ENCODE results near the gene MAGI1.

Gene MAGI1

DNA sequence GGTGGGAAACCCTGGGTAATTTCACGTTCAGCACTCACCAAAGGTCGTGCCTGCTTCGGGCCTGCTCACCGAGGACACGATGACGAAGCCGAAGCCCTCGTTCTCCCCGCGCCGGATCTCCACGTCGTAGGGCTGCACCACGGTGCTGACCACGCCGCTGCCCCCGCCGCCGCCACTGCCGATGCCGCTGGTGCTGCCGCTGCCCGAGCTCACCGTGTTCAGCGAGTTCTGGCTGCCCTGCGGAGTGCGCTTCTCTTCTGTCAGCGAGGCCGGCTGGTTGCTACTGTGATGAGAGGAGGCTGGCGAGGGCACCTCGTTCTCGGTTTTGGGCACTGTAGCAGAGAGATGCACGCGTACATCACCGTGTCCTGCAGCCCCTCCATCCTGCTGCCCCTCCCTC, 659.5 kb downstream of the MAGI1 start:
- DNase-seq: no peak

DNA sequence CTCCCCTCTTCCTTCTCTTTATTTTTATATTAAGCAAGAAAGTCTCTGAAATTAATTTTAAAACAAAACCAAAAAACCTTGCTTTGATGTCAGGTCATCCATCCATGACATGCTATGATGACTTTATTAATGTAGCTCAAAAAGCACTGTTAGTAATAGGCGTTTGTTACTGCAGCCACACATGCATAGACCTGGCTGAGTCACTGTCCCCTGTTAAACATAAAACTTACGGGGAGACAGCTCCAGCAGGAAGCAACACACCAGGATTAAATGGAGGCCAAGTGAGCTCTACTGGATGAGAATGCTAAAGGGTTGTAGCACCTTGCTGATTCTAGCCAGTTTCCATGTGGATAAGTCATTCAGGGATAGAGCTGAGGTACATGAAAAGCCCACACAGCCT, 661.1 kb downstream of the MAGI1 start:
- no peak for DNase-seq

DNA sequence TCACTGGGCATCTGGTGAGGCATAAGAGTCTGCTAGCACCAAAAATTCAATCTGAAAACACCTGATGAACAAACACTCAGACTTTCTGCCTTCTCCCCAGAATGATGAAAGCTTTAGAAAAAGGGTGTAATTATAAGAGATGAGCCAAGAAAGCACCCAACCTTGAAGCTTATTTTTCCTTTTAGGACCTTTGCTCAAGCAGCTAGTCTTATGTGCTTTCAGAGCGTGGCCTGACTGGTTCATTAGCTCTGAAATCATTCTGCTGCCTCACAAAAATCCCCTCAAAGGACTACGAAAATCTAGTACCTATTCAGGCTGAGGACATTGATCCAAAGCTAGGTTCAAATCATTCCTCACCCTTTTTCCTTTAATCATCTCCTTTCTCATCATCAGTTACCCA, 662.3 kb downstream of the MAGI1 start:
- DNase-seq: no peak

DNA sequence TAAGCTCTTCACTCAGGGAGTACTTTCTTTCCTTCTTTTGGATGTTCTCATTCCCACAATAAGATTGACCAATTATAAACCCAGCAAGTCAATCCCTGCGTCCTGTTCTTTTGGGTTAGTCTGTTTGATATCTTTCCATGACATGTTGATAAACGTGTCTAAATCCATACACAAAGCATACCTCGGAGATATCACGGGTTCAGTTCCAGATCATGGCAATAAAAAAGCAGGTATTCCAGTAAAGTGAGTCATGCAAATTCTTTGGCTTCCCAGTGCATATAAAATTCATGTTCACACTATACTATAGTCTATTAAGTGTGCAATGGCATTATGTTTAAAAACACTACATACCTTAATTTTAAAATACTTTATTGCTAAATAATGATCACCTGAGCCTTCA, 667.7 kb downstream of the MAGI1 start:
- DNase-seq: no peak

DNA sequence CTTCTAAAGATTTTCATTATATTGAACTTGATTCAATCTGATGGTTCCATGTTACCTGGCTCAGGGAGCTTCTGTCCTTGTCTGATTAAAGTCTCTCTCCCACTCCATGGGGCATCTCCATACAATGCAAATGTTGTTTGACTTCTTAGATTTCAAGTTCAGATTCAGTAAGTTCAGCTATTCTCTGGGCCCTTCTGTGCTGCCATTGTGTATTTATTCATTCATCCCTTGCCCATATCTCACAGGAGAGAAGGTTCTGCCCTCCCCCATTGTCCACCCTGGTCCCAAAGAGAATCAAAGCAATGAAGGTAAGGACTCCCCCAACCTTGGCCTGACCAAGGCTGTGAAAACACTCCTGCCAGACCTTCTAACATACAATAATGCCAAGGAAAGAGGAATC, 669.9 kb downstream of the MAGI1 start:
- no peak for DNase-seq

DNA sequence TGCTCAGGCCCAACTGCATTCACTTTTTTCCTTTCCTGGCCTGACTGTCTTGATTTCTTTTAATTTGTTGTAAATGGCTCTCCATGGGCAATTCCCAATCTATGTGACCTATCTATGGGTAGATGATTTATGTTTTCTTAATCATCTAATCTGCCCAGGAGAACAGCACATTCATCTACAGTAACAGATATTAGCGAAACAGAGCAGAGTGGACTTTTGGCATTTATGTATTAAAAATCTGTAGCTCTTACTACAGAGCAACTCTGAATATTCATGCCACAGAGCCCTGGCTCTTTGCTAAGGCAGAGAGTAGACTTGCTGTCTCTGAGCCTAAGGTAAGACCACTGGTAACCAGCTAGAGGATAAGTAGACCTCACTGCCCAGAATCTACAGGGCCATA, 676.0 kb downstream of the MAGI1 start:
- no peak for DNase-seq

DNA sequence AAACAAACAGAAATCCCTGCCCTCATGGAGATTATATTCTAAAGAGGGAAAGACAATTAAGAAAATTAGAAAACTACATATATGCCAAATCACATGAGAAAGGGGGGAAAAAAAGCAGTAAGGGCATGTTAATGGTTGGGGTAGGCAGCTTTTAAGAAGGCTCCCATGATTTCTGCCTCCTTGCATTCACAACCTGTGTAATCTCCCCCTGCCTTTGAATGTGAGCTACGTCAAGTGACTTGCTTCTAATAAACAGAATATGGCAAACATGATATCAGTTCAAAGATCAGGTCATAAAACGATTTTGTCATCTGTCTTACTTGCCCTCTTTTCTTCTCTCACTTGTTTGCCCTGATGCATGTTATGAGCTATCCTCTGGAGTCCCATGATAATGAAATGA, 677.3 kb downstream of the MAGI1 start:
- no peak for DNase-seq

DNA sequence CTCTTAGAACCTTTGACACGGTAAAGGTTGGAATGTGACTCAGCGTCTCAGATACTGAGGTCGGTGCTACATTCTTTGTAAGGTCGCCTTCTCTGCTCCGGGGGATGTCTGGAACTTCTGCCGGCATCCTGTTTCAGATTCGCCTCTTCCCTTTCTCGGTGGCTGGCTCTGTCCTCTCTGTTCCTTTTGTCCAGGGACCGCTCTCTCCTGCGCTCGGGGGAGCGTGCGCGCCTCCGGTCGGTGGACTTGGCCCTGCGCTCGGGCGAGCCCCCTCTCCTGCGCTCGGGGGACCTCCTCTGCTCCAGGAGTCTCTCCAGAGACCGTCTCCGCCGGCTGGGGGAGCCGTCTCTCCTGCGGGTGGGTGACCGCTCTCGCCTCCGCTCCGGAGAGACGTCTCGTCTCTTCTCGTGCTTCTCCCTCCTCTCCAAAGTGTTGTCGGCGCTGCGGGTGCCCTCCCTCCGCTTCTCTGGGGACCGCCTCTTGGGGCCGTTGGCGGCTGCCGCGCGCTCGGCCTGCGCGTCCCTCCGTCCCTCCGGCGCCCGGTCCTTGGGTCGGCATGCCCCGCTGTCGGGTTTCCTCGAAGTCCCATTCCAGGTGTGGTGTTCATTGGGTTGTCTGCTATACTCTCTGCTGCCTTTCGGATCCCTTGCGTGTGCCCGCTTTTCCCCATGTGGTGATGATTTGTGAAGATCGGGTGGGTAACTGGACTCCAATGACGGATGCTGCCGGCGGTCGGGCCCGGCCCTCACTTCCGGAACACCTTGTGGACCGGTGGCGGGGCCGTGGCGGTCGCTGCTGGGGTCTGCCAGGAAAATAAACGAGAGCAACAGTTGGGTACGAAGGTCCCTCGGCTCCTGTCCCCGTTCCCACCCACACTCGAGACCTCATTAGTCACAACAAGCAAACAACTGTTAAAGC, 682.1 kb downstream of the MAGI1 start:
- DNase-seq: peak; percentile 47

DNA sequence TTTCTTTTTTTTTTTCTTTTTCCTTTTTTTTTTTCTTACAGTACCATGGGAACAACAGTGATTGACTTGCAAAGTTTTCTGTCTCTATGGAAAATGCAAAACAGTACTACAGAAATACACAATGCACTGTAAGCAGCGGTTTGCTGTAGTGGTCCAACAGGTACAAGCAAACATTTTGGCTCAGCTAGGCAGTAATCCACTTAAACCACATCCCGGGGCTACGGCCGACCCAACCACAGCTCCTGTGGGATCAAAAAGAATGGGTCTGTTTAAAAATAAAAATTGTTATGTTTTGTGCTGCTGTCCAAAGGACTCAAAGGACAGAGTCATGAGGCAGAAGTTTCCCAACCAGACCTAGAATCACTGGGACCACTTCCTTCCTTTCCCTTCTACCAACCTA, 683.8 kb downstream of the MAGI1 start:
- DNase-seq: no peak

DNA sequence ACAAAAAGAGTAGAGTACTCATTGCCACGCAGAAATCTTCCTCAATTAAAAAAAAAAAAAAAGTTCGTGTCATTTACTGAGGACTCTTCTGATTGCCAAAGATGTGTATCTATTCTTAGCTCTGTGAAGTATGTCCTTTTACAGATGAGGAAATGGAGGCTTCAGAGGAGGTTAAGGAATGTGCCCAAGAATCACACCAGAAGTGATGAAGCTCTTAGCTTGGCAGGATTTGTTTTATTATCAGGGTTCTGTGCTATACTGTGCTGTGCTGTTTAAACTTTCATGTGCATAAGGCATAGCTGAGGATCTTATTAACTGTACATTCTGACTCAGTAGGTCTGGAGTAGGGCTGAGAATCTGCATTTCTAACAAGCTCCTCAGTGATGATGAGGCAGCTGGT, 685.8 kb downstream of the MAGI1 start:
- DNase-seq: no peak

DNA sequence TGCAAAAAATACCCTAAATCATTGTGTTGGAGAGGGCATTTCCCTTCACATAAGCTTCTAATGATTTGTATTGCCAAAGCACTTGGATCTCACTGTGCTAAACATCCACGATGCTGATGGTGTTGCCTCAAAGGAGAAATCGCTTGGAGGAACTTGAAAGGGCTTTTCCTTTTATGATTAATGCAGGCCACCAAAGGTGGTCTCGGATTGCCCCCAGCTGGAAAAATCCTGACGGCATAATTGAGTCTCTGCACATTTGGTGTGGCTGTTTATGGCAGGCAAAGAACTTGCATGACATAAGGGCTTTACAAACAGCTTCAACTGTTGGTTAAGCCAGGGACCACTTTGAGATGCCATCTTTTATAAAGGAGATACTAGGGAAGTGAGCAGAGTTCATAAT, 687.0 kb downstream of the MAGI1 start:
- no peak for DNase-seq

DNA sequence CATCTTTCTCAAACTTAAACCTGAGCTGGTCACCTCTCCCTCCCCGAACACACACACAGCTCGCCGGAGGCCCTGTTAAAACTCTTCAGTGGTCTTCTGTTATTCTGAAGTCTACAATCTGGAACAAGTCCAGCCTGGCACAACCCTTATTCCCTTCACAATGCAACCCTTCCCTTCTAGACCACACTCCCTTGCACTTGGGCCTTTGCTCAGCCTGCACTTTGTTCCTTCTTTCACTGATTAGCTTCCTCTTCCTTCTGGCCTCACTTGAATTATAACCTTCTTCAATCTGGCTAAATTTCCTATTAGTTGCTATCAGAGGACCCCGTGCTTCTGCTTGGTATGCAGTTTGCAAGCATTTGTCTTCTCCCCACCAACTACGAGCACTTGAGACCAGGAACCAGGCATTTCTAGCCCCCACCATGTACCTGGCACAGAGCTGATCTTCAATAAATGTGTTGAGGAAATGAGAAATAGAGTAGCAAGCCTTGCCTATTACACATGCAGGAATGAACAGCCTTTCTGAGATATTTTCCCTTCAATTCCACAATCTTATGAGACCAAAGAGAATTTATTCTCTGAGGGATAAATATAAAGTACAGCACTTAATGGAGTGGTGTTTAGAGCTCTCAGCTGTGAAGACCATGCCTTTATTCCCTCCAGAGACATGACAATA, 687.8 kb downstream of the MAGI1 start:
- DNase-seq: peak; percentile 16

DNA sequence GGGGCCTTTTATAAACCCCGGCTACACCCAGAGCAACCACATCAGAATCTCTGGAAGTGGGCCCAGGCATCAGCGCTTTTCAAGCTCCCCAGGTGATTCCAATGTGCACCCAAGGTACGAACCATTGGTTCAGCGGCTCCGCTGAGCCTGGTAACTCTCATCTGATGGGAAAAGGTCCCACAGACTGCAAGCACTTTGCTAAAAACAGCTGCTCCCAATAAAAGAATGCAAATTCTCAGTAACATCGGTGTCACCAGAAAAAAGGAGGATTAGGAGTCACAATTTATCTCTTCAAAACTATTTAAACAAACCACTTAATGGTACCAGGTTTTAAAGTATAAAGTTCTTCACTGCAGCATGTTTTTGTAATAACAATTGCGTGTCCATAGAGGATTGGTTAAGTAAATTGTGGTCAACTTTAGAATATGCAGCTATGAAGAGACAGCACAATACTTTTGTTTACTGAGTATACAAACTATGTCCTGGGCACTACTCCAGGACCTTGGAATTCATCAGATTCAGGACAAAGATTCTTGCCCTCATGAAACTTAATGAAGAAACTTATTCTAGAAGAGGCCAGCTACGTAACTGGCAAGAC, 690.2 kb downstream of the MAGI1 start:
- DNase-seq: no peak

DNA sequence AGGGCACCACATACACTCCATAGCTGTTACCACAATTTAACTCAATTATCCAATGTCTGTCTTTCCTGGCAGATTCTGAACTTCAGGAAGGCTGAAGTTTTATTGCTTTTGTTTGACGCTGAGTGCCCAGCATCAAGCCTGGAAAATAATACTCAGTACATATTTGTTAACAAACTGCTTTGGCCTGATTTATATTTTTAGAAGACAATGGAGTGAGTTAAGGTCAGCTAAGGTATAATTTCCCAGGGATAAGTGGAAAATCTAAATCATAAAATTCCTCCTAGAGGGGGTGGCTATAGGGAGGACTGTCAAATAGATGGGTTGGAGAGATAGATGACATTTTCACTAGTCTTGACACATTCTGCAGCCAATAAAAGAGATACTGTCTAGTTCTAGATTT, 691.6 kb downstream of the MAGI1 start:
- DNase-seq: no peak

DNA sequence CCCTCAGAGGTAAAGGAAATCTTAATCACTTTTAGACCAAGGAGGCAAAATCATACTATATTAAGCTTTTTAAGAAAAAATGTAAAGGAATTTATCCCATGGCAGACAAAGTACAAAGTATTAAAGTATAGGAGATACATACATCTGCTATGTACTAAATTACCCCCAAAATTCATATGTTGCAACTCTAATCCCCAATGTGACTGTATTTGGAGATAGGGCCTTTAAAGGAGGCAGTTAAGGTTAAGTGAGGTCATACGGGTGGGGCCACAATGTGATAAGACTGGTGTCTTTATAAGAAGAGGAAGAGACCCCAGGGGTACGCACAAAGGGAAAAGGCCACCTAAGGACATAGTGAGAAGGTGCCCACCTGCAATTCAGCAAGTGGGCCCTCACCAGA, 693.9 kb downstream of the MAGI1 start:
- DNase-seq: no peak

DNA sequence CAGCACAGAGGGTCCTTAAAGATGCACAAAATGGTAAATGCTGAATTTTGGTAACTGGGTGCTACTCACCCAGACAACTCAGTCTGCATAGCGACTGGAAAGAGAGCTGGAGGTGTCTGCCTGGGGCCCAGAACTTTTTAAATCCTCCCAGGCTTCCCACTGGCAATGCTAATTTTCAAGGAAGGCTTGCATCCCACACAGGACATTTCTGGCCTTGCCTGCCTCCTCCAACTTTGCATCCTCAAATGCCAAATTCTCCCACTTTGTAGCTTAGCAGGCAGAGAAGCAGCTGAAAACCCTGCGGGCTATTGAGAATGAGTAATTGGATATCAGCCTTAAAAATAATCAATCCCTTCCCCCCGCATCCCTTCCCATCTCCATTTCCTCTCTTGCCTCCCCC, 694.3 kb downstream of the MAGI1 start:
- no peak for DNase-seq

DNA sequence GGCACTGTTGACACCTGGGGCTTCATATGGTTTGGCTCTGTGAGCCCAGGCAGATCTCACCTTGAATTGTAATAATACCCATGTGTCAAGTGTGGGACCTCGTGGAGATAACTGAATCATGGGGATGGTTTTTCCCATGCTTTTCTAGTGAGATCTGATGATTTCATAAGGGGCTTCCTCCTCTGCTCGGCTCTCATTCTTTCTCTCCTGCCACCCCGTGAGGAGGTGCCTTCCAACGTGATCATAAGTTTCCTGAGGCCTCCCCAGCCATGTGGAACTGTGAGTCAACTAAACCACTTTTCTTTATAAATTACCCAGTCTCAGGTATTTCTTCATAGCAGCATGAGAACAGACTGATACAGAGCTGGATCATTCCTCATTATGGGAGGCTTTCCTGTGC, 695.0 kb downstream of the MAGI1 start:
- no peak for DNase-seq

DNA sequence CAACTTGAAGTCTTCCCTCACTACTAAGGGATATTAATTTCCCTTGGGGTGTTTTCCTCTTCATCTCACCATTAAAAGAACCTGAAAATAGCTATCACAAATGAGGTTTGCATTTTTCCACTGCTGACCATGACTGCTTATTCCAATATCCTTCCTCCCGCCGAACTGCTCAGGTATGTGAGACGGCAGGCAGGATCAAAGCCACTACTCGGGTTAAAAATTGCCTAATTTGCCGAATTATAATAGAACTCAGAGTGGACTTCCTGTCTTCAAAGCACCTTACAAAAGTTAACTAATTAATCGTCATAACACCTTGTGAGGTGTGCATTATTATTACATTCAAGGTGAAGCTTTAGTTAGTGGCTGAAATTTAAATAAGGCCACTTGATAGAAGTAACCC, 695.7 kb downstream of the MAGI1 start:
- DNase-seq: no peak

DNA sequence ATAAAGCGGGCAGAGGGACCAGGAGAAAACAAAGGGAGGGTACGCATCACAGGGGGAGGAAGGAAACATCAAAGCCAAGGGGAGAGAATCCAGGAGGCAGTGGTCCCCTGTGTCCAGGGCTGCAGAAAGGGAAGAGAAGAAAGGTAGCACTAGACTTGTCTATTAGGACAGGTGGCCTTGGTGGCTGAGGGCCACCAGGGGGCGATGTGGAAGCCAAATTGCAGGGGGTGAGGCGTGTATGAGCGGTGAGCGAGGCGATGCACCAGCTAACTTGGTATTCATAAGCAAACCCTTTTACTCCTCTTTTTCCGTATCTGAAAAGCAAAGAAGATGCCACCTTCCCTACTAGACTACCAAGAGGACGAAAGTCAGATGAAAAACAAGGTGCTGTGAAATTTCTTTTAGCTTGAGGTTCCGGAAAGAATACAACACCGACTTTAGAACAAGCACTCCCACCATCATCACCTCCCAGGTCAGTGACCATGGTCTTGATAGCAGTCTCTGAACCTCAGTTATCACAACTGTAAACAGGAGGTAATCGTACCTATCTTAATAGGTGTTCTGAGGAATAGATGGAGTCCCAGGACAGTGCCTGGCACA, 696.5 kb downstream of the MAGI1 start:
- DNase-seq: no peak

DNA sequence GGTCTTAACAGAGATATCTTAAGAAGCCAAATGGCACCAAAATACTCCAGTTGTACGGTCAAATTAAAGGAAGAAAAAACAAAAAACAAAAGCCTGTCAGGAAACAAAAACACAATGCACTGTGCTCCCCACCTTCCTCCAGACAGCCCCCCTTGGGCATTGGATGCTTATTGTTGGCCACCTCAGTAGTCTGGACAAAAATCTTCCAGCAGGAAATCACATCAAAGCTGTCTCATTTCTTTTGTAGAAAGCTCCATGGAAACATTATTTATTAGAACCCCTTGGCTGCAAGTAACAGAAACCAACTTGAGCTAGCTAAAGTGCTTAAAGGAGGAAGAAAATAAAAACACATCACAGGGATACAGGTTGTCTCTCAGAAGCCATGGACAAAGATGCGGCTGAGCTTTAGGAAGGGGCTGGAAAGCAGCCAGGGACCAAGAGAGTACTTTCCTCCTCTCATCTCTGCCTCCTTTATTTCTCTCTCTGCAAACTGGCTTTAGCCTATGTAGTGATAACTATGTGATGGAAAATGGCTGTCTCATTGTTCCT, 699.5 kb downstream of the MAGI1 start:
- no peak for DNase-seq

DNA sequence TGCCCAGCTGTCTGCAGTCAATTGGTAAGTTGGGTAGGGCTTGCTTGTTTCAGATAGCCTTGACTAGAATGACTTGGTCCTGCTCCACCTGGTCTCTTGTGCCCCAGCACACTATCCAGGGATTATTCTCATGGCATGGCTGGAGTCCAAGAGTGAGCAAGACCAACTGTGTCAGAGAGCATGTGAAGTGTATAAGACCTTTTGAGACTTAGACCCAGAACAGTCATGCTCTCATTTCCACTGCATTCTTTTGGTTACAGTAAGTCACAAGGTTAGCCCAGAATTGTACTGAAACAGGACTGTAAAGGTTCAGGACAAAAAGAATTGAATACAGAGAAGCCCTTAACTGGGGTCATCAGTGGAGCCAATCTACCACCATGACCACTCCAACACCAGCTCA, 700.1 kb downstream of the MAGI1 start:
- no peak for DNase-seq

DNA sequence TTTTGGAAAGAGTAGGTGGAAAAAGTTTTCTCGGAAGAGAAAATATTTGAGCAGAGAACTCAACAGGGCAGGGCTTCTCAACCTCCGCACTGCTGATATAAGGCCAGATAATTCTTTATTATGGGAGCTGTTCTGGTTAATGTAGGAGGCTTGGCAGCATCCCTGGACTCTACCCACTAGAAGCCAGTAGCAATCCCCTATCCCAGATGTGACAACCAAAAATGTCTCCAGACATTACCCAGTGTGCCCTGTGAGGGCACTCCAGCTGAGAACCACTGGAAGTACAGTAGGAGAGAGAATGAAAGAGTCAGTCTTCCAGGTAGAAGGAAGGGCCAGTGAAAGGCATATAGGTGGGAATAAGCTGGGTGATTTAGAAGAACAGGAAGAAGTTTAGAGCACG, 703.1 kb downstream of the MAGI1 start:
- DNase-seq: no peak

DNA sequence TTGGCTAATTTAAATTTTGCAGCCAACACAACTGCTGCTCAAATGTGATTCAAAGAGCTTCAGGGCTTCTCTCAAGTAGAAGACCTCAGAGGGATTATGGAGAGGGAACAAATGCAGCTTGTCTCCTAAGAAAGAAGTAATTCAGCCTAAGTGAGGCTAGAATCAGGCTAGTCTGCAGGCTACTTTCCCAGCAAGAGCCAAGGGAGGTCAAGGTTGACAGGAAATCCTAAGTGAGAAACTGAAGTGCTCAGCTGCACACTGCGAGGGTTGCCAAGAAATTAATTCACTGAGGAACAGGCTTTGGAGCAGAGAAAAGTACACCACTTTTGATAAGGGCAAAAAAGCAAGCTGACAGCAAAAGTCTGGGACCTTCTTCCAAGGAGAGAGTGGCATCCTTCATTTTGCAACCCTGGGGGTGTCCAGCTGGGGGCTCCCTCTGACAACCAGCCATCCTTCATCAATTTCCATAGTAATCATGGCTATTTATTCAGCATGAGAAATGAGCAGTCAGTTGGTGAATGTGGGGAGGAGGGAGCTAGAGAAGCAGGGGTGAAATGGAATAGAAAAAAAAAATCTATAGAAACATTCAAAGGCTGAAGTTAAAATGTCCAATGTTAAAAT, 704.6 kb downstream of the MAGI1 start:
- DNase-seq: peak; percentile 44

Measured in retina (tissue), 1 donor.